Kidney (tissue), 14 donors: ENCODE data around the gene TERT. TPM values are rescaled to one million over a fixed set of nuclear protein-coding genes. Genes with fewer than 3 reads are reported as not detected.

Experiments
- DNase-seq, 5 donors: peaks; one replicate each; pipeline ENCODE4 v3.0.0-alpha.2; 2013 to 2020
- FAIRE-seq: peaks from 2 replicates; lab custom pipeline; 2012; peaks lifted over from hg19 to GRCh38; lab: Jason Lieb, UNC
- H3K27ac ChIP-seq, 2 donors: one replicate each; pipeline ENCODE4 v1.7.0; 2013; ENCODE audit warnings: low read depth in 2 of 2, low read length in 2 of 2, inconsistent platforms in 1 of 2
- H3K27me3 ChIP-seq: one replicate; pipeline ENCODE4 v1.7.1; 2013; ENCODE audit warnings: low read length, inconsistent platforms; ENCODE audit not compliant: control insufficient read depth, insufficient read depth
- H3K36me3 ChIP-seq, 3 donors: one replicate each; pipeline versions ENCODE4 v1.7.0 to v1.7.1; 2013; ENCODE audit warnings: low read length in 3 of 3, control low read depth in 1 of 3, inconsistent platforms in 1 of 3; ENCODE audit not compliant: insufficient read depth in 3 of 3, control insufficient read depth in 2 of 3
- H3K4me1 ChIP-seq, 3 donors: one replicate each; pipeline versions ENCODE4 v1.7.0 to v1.7.1; 2013; ENCODE audit warnings: low read length in 3 of 3, inconsistent platforms in 1 of 3, low read depth in 1 of 3; ENCODE audit not compliant: control insufficient read depth in 2 of 3, insufficient read depth in 2 of 3
- H3K4me3 ChIP-seq, 3 donors: one replicate each; pipeline versions ENCODE4 v1.7.0 to v1.8.1; 2013; ENCODE audit warnings: low read length in 3 of 3, control low read depth in 1 of 3, inconsistent platforms in 1 of 3
- H3K9ac ChIP-seq, 3 donors: one replicate each; pipeline versions ENCODE4 v1.7.0 to v1.7.1; 2013; ENCODE audit warnings: low read length in 3 of 3, control low read depth in 1 of 3, inconsistent platforms in 1 of 3
- H3K9me3 ChIP-seq, 3 donors: one replicate each; pipeline versions ENCODE4 v1.7.0 to v1.7.1; 2013; ENCODE audit warnings: low read length in 3 of 3, control low read depth in 1 of 3, inconsistent platforms in 1 of 3; ENCODE audit not compliant: control insufficient read depth in 2 of 3, insufficient read depth in 1 of 3
- CTCF ChIP-seq: IDR thresholded peaks from 3 replicates; pipeline ENCODE4 v1.5.1; 2012; ENCODE audit warnings: mild to moderate bottlenecking, moderate library complexity, borderline replicate concordance; ENCODE audit not compliant: insufficient read depth; ENCODE audit errors: extremely low read depth
- intact Hi-C: fragments of 100-400 bp; cut with DNase I; formaldehyde crosslinking; loops from one replicate; pipeline ENCODE4 v1.11.1; 2022
- polyA plus RNA-seq: library from polyadenylated mRNA; stranded (reverse); fragments of 350-450 nt; fragmentation: Illumina TruSeq; extraction: RNeasy Lipid Tissue Mini Kit (QIAGEN cat#74804); gene quantifications from one replicate; pipeline ENCODE4 v1.2.3, GENCODE V29; 2014; ENCODE audit warnings: low read depth, low replicate concordance; ENCODE audit not compliant: insufficient read depth
- total RNA-seq: library from RNA; stranded (reverse); fragmentation: NEBNext Ultra II Directional; extraction: Animal tissue kit (Norgen Biotek cat#: 25700); gene quantifications from one replicate; pipeline ENCODE4 v1.2.1, GENCODE V29; 2021
- donor health status: control.
- donor health status: control.
- donor health status: control.
- donor health status: control.
- donor health status: control.
- donor health status: DM: yes; HTN: yes; CAD: no.
- donor health status: Normal renal cell carcinoma (clear cell type).

TERT gene
- total and polyA plus RNA-seq, 2 donors from 2014 or later = 0.91 TPM; not detected in 1

GRCh38 chr5:1243487-1244130, 51.3 kb downstream of the TERT start:
- no peak overlapping the region for H3K27ac ChIP-seq
- H3K27me3 ChIP-seq = no peaks in the 10 kb centered on the region
- H3K36me3 ChIP-seq = no peaks in the 10 kb centered on the region
- intact Hi-C loops = no loop called here
- no peaks in the 10 kb centered on the region for H3K4me1 ChIP-seq
- DNase-seq (no peak), FAIRE-seq (no peak)
- no peaks in the 10 kb centered on the region for H3K9me3 ChIP-seq
- H3K9ac ChIP-seq = no peak overlapping the region
- TF ChIP-seq CTCF = no peak
- no peak overlapping the region for H3K4me3 ChIP-seq

GRCh38 chr5:1242733-1243486, 52.0 kb downstream of the TERT start:
- no peak for TF ChIP-seq CTCF
- no peak overlapping the region for H3K27ac ChIP-seq
- DNase-seq (no peak), FAIRE-seq (no peak)
- intact Hi-C loops = no loop called here
- no peaks in the 10 kb centered on the region for H3K36me3 ChIP-seq
- H3K27me3 ChIP-seq = no peaks in the 10 kb centered on the region
- no peak overlapping the region for H3K4me3 ChIP-seq
- H3K9ac ChIP-seq = no peak overlapping the region
- H3K4me1 ChIP-seq = no peaks in the 10 kb centered on the region
- H3K9me3 ChIP-seq = no peaks in the 10 kb centered on the region

GRCh38 chr5:1241509-1242080, 53.3 kb downstream of the TERT start:
- no peak overlapping the region for H3K27ac ChIP-seq
- FAIRE-seq (no peak), DNase-seq (no peak)
- no peaks in the 10 kb centered on the region for H3K9me3 ChIP-seq
- no peak for TF ChIP-seq CTCF
- intact Hi-C loops = no loop called here
- no peak overlapping the region for H3K9ac ChIP-seq
- no peaks in the 10 kb centered on the region for H3K36me3 ChIP-seq
- H3K4me3 ChIP-seq = no peak overlapping the region
- H3K27me3 ChIP-seq = no peaks in the 10 kb centered on the region
- H3K4me1 ChIP-seq = no peaks in the 10 kb centered on the region
